Upper lobe of left lung (tissue), 6 donors: ENCODE data around the gene PPIG. TPM values are rescaled to one million over a fixed set of nuclear protein-coding genes. Genes with fewer than 3 reads are reported as not detected.
A peak's percentile ranks its signal among the peaks of the same experiment; 100 is the strongest.
"Not testable (repeated sequence)": the region's sequence is repeated elsewhere in the genome, so short reads cannot be mapped to it uniquely, and the experiment has no call there.

Experiments
- ATAC-seq, 2 donors: fragments of 200-7000 bp; cut with Tn5 transposase; one replicate each; pipeline ENCODE4 v1.9.1; 2022; ENCODE audit warnings: mild to moderate bottlenecking in 2 of 2, moderate library complexity in 2 of 2; ENCODE audit not compliant: low FRiP score in 2 of 2
- DNase-seq, 2 donors: peaks; one replicate each; pipeline ENCODE4 v3.0.0-alpha.2; 2019 to 2020
- H3K27ac ChIP-seq, 4 donors: fragments of 200-600 bp; sonication (generic); one replicate each; pipeline ENCODE4 v1.5.1; 2016 to 2019
- H3K27me3 ChIP-seq, 4 donors: fragments of 200-600 bp; sonication (generic); one replicate each; pipeline ENCODE4 v1.5.1; 2017 to 2019
- H3K36me3 ChIP-seq, 4 donors: fragments of 200-600 bp; sonication (generic); one replicate each; pipeline ENCODE4 v1.5.1; 2016 to 2019
- H3K4me1 ChIP-seq, 4 donors: fragments of 200-600 bp; sonication (generic); one replicate each; pipeline ENCODE4 v1.5.1; 2018 to 2019
- H3K4me3 ChIP-seq, 4 donors: fragments of 200-600 bp; sonication (generic); one replicate each; pipeline ENCODE4 v1.5.1; 2017 to 2019; ENCODE audit warnings: mild to moderate bottlenecking in 2 of 4, moderate library complexity in 1 of 4
- H3K9me3 ChIP-seq, 4 donors: fragments of 200-600 bp; sonication (generic); one replicate each; pipeline ENCODE4 v1.5.1; 2018 to 2019
- CTCF ChIP-seq, 6 experiments: fragments of 450-650 bp in 4 of 6; fragments of 200-600 bp in 2 of 6; sonication (generic) in 2 of 6; IDR thresholded peaks; one replicate each; pipeline ENCODE4 v1.5.1; 2016 to 2019; ENCODE audit warnings: antibody characterized with exemption in 6 of 6
- EP300 ChIP-seq, 4 donors: sonication (generic); formaldehyde crosslinking; IDR thresholded peaks; one replicate each; pipeline ENCODE4 v1.5.1; 2017; ENCODE audit warnings: antibody characterized with exemption in 4 of 4, control low read depth in 2 of 4
- POLR2A ChIP-seq, 4 donors: fragments of 450-650 bp; IDR thresholded peaks; one replicate each; pipeline ENCODE4 v1.5.1; 2016 to 2017; ENCODE audit warnings: antibody characterized with exemption in 4 of 4, mild to moderate bottlenecking in 2 of 4
- POLR2AphosphoS5 ChIP-seq, 2 donors: sonication (generic); formaldehyde crosslinking; IDR thresholded peaks; one replicate each; pipeline ENCODE4 v1.5.1; 2017; ENCODE audit warnings: antibody characterized with exemption in 2 of 2
- WGBS, 2 donors: methylation state at CpG; one replicate each; pipeline ENCODE4 v1.1.5; 2017 to 2018; 5-methylcytosine and 5-hydroxymethylcytosine counted together
- total RNA-seq, 6 donors: library from RNA; depleted of rRNA in 4 of 6; stranded (reverse); fragments of >200 nt in 4 of 6; gene quantifications; one replicate each; pipeline versions ENCODE4 v1.1.0 to v1.2.1, GENCODE V29; 2016 to 2021
- donor health status: DM: no; HTN: no; CAD: no; lungs with moderate emphysema.
- donor health status: DM: no; HTN: yes; CAD: no; lungs with severe emphysema.

Gene PPIG
- 10 to 100 TPM; 27.3 to 69.5 (median 46.2) TPM for total RNA-seq

- Histone ChIP-seq H3K4me3 (peak within 1 kb of the TSS; percentile 74 to 91 (median 84)), H3K27me3 (no peaks in the 10 kb centered on the region), H3K27ac (peak within 1 kb of the TSS; percentile 96 to 100 (median 98)), H3K36me3 (no peaks in the 10 kb centered on the region), H3K4me1 (peaks cover 21 to 25% (median 22%) of the 10 kb centered on the region in 4 donors), H3K9me3 (no peaks in the 10 kb centered on the region)
- peak; percentile 93 for DNase-seq
- WGBS, 2 donors: 6 to 8% methylated on average over 32 to 45 of the region's 49 CpGs
- ATAC-seq: peak; percentile 97 to 98
- TF ChIP-seq CTCF (IDR thresholded peaks at IDR 0.05) (no peak), EP300 (IDR thresholded peaks at IDR 0.05) (peak in 1 of 4 donors; percentile 85), POLR2A (IDR thresholded peaks at IDR 0.05) (peak in 3 of 4 donors; percentile 68 to 74 (median 68)), POLR2AphosphoS5 (IDR thresholded peaks at IDR 0.05) (peak; percentile 91 to 95)
Measured at GRCh38 chr2:169584005-169584877, at the start of gene PPIG. Gene PPIG (plus strand): TSS chr2:169584351. CDS start chr2:169604042, 19,691 bp downstream.

GRCh38 chr2:169539460-169539859 is 44.7 kb upstream of the PPIG start:
- not testable (repeated sequence) for DNase-seq, H3K9me3 ChIP-seq, H3K4me3 ChIP-seq, H3K27me3 ChIP-seq, H3K27ac ChIP-seq, ATAC-seq, H3K4me1 ChIP-seq
- WGBS, 2 donors: 89 to 100% methylated on average over 2 of the region's 2 CpGs
- peaks cover 4 to 49% (median 6%) of the 10 kb centered on the region in 4 donors for H3K36me3 ChIP-seq

GRCh38 chr2:169540146-169540545 is 44.0 kb upstream of the PPIG start:
- 92 to 94% methylated on average over 2 of the region's 2 CpGs for WGBS, 2 donors
- no peaks in the 10 kb centered on the region for H3K27me3 ChIP-seq
- peaks cover 4 to 48% (median 6%) of the 10 kb centered on the region in 4 donors for H3K36me3 ChIP-seq
- H3K4me1 ChIP-seq: no peaks in the 10 kb centered on the region
- no peaks in the 10 kb centered on the region for H3K9me3 ChIP-seq
- DNase-seq (no peak), ATAC-seq (no peak)
- TF ChIP-seq POLR2A (IDR thresholded peaks at IDR 0.05) (no peak), POLR2AphosphoS5 (IDR thresholded peaks at IDR 0.05) (no peak), CTCF (IDR thresholded peaks at IDR 0.05) (no peak), EP300 (IDR thresholded peaks at IDR 0.05) (no peak)
- no peak overlapping the region for H3K27ac ChIP-seq
- H3K4me3 ChIP-seq: no peak overlapping the region

GRCh38 chr2:169542433-169542832 is 41.7 kb upstream of the PPIG start:
- no peaks in the 10 kb centered on the region for H3K9me3 ChIP-seq
- DNase-seq (no peak), ATAC-seq (no peak)
- TF ChIP-seq CTCF (IDR thresholded peaks at IDR 0.05): no peak
- no peak for TF ChIP-seq EP300 (IDR thresholded peaks at IDR 0.05)
- no peak for TF ChIP-seq POLR2A (IDR thresholded peaks at IDR 0.05)
- no peak for TF ChIP-seq POLR2AphosphoS5 (IDR thresholded peaks at IDR 0.05)
- H3K4me3 ChIP-seq: no peak overlapping the region
- H3K36me3 ChIP-seq: peaks cover 4 to 36% (median 6%) of the 10 kb centered on the region in 4 donors
- 93 to 95% methylated on average over 3 of the region's 3 CpGs for WGBS, 2 donors
- no peak overlapping the region for H3K27ac ChIP-seq
- H3K27me3 ChIP-seq: no peaks in the 10 kb centered on the region
- H3K4me1 ChIP-seq: no peaks in the 10 kb centered on the region

- Histone ChIP-seq H3K4me3 (no peak overlapping the region), H3K9me3 (no peaks in the 10 kb centered on the region), H3K36me3 (peaks cover 0 to 26% (median 8%) of the 10 kb centered on the region in 4 donors), H3K27ac (no peak overlapping the region), H3K27me3 (no peaks in the 10 kb centered on the region), H3K4me1 (no peaks in the 10 kb centered on the region)
- no peak for TF ChIP-seq EP300 (IDR thresholded peaks at IDR 0.05)
- TF ChIP-seq CTCF (IDR thresholded peaks at IDR 0.05): no peak
- no peak for TF ChIP-seq POLR2A (IDR thresholded peaks at IDR 0.05)
- TF ChIP-seq POLR2AphosphoS5 (IDR thresholded peaks at IDR 0.05): no peak
- no peak for ATAC-seq
- 89 to 97% methylated on average over 2 of the region's 2 CpGs for WGBS, 2 donors
- DNase-seq: no peak
Measured at GRCh38 chr2:169546756-169547155, 37.4 kb upstream of the PPIG start.
